NT2/D1 (cell line): ENCODE data around the gene CCDC197.

Experiments used
- SUZ12 ChIP-seq: IDR thresholded peaks from 2 replicates; pipeline ENCODE4 v1.6.1; 2011; ENCODE audit not compliant: insufficient read length, insufficient read depth; ENCODE audit errors: extremely low read depth
- YY1 ChIP-seq: IDR thresholded peaks from 2 replicates; pipeline ENCODE4 v1.6.1; 2011; ENCODE audit not compliant: insufficient read length, insufficient read depth

GRCh38 chr14:94048691-94049624, 51.9 kb downstream of the CCDC197 start:
- no peak for TF ChIP-seq SUZ12
- TF ChIP-seq YY1: no peak
